CD4-positive, alpha-beta T cell treated with Interleukin-6 at 100 ng/mL for 8 hours (primary cell): ENCODE data around the gene CDHR1.

ENCODE experiments used
- DNase-seq: peaks from one replicate; pipeline ENCODE4 v3.0.0-alpha.2; 2020; ENCODE audit warnings: mixed read lengths, low spot score

CDHR1 gene

DNA sequence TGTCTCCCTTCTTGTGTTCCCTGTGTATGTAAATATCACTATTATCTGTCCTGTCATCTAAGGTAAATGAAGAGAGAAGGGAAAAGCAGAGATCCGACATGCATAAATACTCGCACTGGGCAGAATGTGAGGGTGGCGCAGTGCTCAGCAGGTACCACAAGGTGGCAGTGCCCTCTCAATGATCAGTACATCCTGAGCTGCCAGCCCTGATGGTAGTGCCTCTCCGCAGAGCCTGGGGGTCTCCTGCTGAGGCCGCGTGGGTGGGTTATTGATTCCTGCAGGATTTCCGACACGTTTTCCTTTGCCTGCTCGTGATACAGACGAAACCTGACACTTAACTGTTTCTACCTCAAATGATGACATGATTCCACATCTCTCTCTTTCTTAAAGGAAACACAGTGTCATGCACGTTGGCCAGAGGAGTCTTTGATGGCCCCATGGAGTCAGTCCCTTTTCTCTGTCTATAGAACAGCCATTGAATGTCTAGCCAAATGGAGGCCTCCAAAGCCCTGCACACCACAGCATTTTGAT, 70.3 kb downstream of the CDHR1 start:
- peak; percentile 62 for DNase-seq

DNA sequence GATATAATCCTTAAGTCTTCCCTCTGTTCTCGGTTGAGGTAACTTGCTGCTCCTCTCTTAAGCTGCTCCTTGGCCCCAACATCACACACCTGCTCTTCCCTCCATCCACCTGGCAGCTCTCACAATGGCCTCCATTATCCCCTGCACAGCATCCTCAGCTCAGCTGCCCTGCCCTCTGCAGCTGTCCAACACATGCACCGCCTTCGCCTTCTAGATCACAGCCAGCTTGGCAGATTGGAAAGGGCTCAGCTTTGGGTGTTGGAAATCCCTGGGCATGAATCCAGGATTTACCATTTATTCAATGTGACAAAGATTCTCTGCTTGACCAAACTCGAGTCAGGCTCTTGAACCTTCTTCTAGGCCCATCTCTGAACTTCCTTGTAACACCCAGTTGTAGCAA, 71.1 kb downstream of the CDHR1 start:
- no peak for DNase-seq

DNA sequence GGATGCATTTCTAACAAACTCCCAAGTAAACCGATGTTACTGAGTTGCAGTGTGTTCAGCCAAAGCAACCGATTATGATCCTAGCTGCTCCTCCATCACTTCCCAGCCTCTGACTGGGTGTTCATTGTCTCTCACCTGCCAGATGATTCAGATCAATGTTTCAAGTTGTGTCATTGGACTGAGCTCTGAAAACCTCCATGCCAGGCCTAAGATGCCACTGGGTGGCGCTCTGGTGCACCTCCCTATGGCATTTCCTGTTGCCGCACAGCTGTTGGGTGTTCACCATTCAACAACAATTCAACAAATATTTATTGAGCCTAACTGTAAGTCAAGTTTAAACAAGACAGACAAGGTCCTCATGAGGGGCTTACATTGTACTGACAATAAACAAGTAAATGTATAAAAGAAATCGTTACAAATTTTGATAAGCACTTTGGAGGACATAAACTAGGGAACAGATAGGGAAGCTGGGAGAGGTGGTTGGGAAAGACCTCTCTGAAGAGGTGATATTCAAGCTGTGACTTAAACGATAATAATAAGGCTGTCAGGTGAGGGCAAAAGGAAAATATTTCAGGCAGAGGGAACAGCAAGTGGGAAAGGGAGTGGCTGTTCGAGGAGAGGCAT, 73.3 kb downstream of the CDHR1 start:
- peak; percentile 43 for DNase-seq

DNA sequence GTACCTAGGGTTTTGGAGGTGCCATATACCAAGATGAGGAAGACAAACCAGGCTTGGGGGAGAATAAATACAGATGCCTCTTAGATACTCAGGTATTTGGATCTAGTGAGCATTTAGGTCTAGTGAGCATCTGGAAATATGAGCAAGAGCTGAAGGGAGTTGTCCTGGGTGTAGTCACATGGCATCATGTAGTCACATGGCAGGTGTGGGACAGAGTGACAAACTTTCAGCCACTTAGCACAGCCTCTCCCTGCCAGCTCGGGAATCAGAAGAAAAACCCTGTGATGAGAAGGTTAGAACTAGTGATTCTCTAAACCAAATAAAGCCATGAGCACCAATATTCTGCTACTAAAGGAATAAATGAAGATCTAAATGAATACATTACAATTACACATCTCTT, 74.8 kb downstream of the CDHR1 start:
- no peak for DNase-seq
